ENCODE results near the gene ZDHHC14. TPM values are rescaled to one million over a fixed set of nuclear protein-coding genes. Genes with fewer than 3 reads are reported as not detected.

The ZDHHC14 gene
- total and polyA plus RNA-seq, 2 experiments from 2014 or later: 3.0 to 7.4 TPM

GRCh38 chr6:157625111-157625510 is 244.1 kb downstream of the ZDHHC14 start:
- Histone ChIP-seq H3F3A (replicated peaks; ENCODE audit: low read depth) (no peaks in the 10 kb centered on the region), H3K4me2 (no peak overlapping the region), H3K27me3 (ENCODE audit: insufficient read depth) (no peaks in the 10 kb centered on the region), H3K4me1 (ENCODE audit: insufficient read depth) (peaks cover 14% of the 10 kb centered on the region), H2AFZ (no peak overlapping the region), H3K9me2 (ENCODE audit: insufficient read depth) (0 out of 2 replicates have a peak, but pooled peaks cover 4% of the 10 kb centered on the region), H4K20me1 (replicated peaks; ENCODE audit: insufficient read depth) (no peaks in the 10 kb centered on the region), H3K36me3 (ENCODE audit: insufficient read depth) (no peaks in the 10 kb centered on the region), H3K4me3 (no peak overlapping the region), H3K27ac (ENCODE audit: low read depth) (no peak overlapping the region), H3K79me2 (replicated peaks; ENCODE audit: insufficient read depth) (no peaks in the 10 kb centered on the region)
- no peak for ATAC-seq
- no peak overlapping the region for H3K4me3 Mint-ChIP-seq
- H3K4me1 Mint-ChIP-seq: peaks cover 32% of the 10 kb centered on the region
- H3K27me3 Mint-ChIP-seq (ENCODE audit: insufficient read depth, low read depth, poor library complexity): peaks cover 4% of the 10 kb centered on the region
- H3K27ac Mint-ChIP-seq: no peak overlapping the region
- peaks cover 3% of the 10 kb centered on the region; the same call in 1 of the 3 replicates for H3K9me3 Mint-ChIP-seq
- TF ChIP-seq STAT1 (IDR thresholded peaks at IDR 0.05; ENCODE audit: unreplicated experiment) (no peak), NANOG (IDR thresholded peaks at IDR 0.05; ENCODE audit: borderline replicate concordance) (no peak), EZH2phosphoT487 (IDR thresholded peaks at IDR 0.05; ENCODE audit: unreplicated experiment) (no peak), JUNB (IDR thresholded peaks at IDR 0.05; ENCODE audit: unreplicated experiment) (no peak), REST (IDR thresholded peaks at IDR 0.05; ENCODE audit: unreplicated experiment) (no peak), EZH2 (IDR thresholded peaks at IDR 0.05; ENCODE audit: low read depth, unreplicated experiment) (no peak), CREB1 (CRISPR knock-in tag; IDR thresholded peaks at IDR 0.05; ENCODE audit: low read depth) (no peak), POLR2AphosphoS5 (IDR thresholded peaks at IDR 0.05; ENCODE audit: low read depth) (no peak)
- TF ChIP-seq, protein P1, sequence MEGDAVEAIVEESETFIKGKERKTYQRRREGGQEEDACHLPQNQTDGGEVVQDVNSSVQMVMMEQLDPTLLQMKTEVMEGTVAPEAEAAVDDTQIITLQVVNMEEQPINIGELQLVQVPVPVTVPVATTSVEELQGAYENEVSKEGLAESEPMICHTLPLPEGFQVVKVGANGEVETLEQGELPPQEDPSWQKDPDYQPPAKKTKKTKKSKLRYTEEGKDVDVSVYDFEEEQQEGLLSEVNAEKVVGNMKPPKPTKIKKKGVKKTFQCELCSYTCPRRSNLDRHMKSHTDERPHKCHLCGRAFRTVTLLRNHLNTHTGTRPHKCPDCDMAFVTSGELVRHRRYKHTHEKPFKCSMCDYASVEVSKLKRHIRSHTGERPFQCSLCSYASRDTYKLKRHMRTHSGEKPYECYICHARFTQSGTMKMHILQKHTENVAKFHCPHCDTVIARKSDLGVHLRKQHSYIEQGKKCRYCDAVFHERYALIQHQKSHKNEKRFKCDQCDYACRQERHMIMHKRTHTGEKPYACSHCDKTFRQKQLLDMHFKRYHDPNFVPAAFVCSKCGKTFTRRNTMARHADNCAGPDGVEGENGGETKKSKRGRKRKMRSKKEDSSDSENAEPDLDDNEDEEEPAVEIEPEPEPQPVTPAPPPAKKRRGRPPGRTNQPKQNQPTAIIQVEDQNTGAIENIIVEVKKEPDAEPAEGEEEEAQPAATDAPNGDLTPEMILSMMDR (conservative IDR thresholded peaks at IDR 0.05; ENCODE audit: low read depth in 2 of 2): no peak
- TF ChIP-seq, protein P2, sequence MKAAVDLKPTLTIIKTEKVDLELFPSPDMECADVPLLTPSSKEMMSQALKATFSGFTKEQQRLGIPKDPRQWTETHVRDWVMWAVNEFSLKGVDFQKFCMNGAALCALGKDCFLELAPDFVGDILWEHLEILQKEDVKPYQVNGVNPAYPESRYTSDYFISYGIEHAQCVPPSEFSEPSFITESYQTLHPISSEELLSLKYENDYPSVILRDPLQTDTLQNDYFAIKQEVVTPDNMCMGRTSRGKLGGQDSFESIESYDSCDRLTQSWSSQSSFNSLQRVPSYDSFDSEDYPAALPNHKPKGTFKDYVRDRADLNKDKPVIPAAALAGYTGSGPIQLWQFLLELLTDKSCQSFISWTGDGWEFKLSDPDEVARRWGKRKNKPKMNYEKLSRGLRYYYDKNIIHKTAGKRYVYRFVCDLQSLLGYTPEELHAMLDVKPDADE (IDR thresholded peaks at IDR 0.05): no peak
- peaks cover 2% of the 10 kb centered on the region; the same call in 1 of the 3 replicates for H3K36me3 Mint-ChIP-seq (ENCODE audit: low read depth)
- DNase-seq (ENCODE audit: low spot score): no peak
